DOHH2 (cell line): ENCODE data around the gene MMP15.

ENCODE experiments used
- H3F3A ChIP-seq: fragments of 200-600 bp; sonication (generic), shearing (Covaris generic); 2 replicates; pipeline ENCODE4 v1.6.0; 2016; ENCODE audit warnings: antibody characterized with exemption, mild to moderate bottlenecking; ENCODE audit not compliant: control insufficient read depth, insufficient read depth
- H3K27ac ChIP-seq: fragments of 200-600 bp; sonication (generic); 2 replicates; pipeline ENCODE4 v1.5.1; 2014; ENCODE audit warnings: low read depth, mild to moderate bottlenecking, low read length, moderate library complexity
- H3K27me3 ChIP-seq: fragments of 200-600 bp; sonication (generic); 2 replicates; pipeline ENCODE4 v1.6.1; 2014; ENCODE audit warnings: mild to moderate bottlenecking, low read length, mixed read lengths; ENCODE audit not compliant: control insufficient read depth
- H3K36me3 ChIP-seq: fragments of 200-600 bp; sonication (generic); 2 replicates; pipeline ENCODE4 v1.6.1; 2014; ENCODE audit warnings: mild to moderate bottlenecking, low read length, moderate library complexity, mixed read lengths; ENCODE audit not compliant: control insufficient read depth
- H3K4me1 ChIP-seq: fragments of 200-600 bp; sonication (generic); 2 replicates; pipeline ENCODE4 v1.6.1; 2014; ENCODE audit warnings: mild to moderate bottlenecking, low read length, mixed read lengths; ENCODE audit not compliant: control insufficient read depth
- H3K4me2 ChIP-seq: fragments of 200-600 bp; sonication (generic); 2 replicates; pipeline ENCODE4 v1.6.0; 2014; ENCODE audit warnings: mild to moderate bottlenecking, low read length, moderate library complexity
- H3K4me3 ChIP-seq: fragments of 200-600 bp; sonication (generic); 2 replicates; pipeline ENCODE4 v1.5.1; 2014; ENCODE audit warnings: mild to moderate bottlenecking, low read length, mixed read lengths
- H3K79me2 ChIP-seq: fragments of 200-600 bp; sonication (generic); 2 replicates; pipeline ENCODE4 v1.6.1; 2014; ENCODE audit warnings: mild to moderate bottlenecking, low read length, mixed read lengths; ENCODE audit not compliant: control insufficient read depth
- H3K9me2 ChIP-seq: fragments of 200-600 bp; sonication (generic); replicated peaks from 2 replicates; pipeline ENCODE4 v1.6.1; 2014; ENCODE audit warnings: mild to moderate bottlenecking, low read length, mixed read lengths; ENCODE audit not compliant: control insufficient read depth
- H3K9me3 ChIP-seq: fragments of 200-600 bp; sonication (generic); 2 replicates; pipeline ENCODE4 v1.6.1; 2014; ENCODE audit warnings: antibody characterized with exemption, low read length, mixed read lengths; ENCODE audit not compliant: control insufficient read depth, insufficient read depth
- H4K20me1 ChIP-seq: fragments of 200-600 bp; sonication (generic); 2 replicates; pipeline ENCODE4 v1.6.0; 2014; ENCODE audit warnings: low read depth, mild to moderate bottlenecking, antibody characterized with exemption, low read length, moderate library complexity; ENCODE audit not compliant: control insufficient read depth, insufficient read depth
- EZH2phosphoT487 ChIP-seq: fragments of 200-600 bp; sonication (generic); IDR thresholded peaks from 2 replicates; pipeline ENCODE4 v1.6.1; 2017; ENCODE audit warnings: borderline replicate concordance, mild to moderate bottlenecking, antibody characterized with exemption, low read length, moderate library complexity, mixed read lengths
- TF ChIP-seq, protein P1 (sequence below): fragments of 200-600 bp; sonication (generic); IDR thresholded peaks from one replicate; pipeline ENCODE4 v1.5.1; 2014; ENCODE audit warnings: antibody characterized with exemption, mild to moderate bottlenecking, low read depth, low read length; ENCODE audit not compliant: poor library complexity, severe bottlenecking

The MMP15 gene

DNA sequence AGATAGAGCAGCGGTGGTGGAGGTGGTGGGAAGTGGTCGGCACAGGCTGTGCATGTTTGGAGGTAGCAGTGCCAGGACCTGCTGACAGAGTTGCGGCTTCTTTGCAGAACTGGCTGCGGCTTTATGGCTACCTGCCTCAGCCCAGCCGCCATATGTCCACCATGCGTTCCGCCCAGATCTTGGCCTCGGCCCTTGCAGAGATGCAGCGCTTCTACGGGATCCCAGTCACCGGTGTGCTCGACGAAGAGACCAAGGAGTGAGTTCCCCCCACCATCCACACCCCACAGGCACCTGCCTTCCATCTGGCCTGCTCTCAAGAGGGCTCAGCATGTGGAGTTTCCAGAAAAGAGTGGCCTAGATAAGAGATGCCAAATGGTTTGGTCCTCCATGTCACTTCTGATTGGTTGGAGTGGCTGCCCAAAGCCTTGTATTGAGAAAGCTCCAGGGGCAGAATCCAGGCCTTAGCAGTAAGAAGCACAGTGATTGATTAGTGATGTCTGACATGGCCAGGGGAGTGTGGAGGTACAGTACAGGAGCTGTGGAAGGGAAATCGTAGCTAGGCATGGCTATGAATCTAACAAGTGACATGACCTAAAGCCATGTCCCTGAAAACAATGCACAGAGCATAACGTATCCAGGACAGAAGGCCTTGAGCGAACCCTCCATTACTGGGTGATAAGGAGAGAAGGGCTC lies 12.0 kb downstream of the MMP15 start:
- H3K4me1 ChIP-seq, result peaks cover 57% of the 10 kb centered on the region
- no peaks in the 10 kb centered on the region for H3K36me3 ChIP-seq
- H3K4me2 ChIP-seq, result no peak overlapping the region
- no peaks in the 10 kb centered on the region for H3K9me3 ChIP-seq
- peaks cover 7% of the 10 kb centered on the region for H3F3A ChIP-seq
- H3K4me3 ChIP-seq, result no peak overlapping the region
- no peaks in the 10 kb centered on the region for H4K20me1 ChIP-seq
- H3K27me3 ChIP-seq, result no peaks in the 10 kb centered on the region
- H3K27ac ChIP-seq, result no peak overlapping the region
- no peaks in the 10 kb centered on the region for H3K9me2 ChIP-seq
- peaks cover 6% of the 10 kb centered on the region for H3K79me2 ChIP-seq
- TF ChIP-seq, protein P1, sequence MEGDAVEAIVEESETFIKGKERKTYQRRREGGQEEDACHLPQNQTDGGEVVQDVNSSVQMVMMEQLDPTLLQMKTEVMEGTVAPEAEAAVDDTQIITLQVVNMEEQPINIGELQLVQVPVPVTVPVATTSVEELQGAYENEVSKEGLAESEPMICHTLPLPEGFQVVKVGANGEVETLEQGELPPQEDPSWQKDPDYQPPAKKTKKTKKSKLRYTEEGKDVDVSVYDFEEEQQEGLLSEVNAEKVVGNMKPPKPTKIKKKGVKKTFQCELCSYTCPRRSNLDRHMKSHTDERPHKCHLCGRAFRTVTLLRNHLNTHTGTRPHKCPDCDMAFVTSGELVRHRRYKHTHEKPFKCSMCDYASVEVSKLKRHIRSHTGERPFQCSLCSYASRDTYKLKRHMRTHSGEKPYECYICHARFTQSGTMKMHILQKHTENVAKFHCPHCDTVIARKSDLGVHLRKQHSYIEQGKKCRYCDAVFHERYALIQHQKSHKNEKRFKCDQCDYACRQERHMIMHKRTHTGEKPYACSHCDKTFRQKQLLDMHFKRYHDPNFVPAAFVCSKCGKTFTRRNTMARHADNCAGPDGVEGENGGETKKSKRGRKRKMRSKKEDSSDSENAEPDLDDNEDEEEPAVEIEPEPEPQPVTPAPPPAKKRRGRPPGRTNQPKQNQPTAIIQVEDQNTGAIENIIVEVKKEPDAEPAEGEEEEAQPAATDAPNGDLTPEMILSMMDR, result no peak
- TF ChIP-seq EZH2phosphoT487, result no peak

DNA sequence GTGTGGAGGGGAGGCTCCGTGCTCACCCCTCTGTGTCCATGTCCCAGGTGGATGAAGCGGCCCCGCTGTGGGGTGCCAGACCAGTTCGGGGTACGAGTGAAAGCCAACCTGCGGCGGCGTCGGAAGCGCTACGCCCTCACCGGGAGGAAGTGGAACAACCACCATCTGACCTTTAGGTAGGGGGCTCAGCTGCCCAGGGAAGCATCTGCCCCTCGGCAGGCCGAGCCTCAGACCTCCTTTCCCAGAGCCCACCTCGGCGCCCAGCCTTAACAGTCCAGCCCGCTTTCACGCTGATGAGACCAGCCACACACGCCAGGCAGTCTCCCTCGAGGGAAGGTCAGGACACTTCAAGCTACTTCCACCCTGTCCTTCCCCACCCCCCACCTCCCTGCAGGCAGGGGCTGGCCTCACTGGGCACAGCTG lies 12.7 kb downstream of the MMP15 start:
- Histone ChIP-seq H3K9me2 (no peaks in the 10 kb centered on the region), H3K79me2 (peaks cover 5% of the 10 kb centered on the region; the same call in 1 of the 2 replicates), H3K4me1 (peaks cover 50% of the 10 kb centered on the region), H3K4me3 (no peak overlapping the region), H3K27ac (no peak overlapping the region), H4K20me1 (no peaks in the 10 kb centered on the region), H3K4me2 (no peak overlapping the region), H3F3A (peaks cover 7% of the 10 kb centered on the region), H3K36me3 (no peaks in the 10 kb centered on the region), H3K9me3 (no peaks in the 10 kb centered on the region), H3K27me3 (no peaks in the 10 kb centered on the region)
- TF ChIP-seq EZH2phosphoT487, result no peak
- TF ChIP-seq, protein P1, result no peak

DNA sequence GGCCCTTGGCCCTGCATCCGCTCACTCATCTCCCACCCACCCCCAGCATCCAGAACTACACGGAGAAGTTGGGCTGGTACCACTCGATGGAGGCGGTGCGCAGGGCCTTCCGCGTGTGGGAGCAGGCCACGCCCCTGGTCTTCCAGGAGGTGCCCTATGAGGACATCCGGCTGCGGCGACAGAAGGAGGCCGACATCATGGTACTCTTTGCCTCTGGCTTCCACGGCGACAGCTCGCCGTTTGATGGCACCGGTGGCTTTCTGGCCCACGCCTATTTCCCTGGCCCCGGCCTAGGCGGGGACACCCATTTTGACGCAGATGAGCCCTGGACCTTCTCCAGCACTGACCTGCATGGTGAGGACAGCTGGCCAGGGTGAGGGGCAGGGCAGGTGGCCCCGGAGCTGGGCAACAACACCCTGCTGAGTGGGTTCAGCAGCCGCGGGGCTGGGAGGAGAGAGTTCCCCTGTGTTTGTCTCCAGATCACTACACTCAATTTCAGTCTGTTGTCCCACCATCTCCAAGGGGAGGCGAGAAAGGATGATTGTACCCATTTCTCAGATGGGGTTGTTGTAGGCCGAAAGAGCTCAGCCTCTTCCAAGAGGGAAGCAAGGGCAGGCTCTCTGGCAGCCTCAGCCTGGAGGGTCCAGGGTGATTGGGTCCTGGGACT lies 14.4 kb downstream of the MMP15 start:
- TF ChIP-seq, protein P1, result no peak
- TF ChIP-seq EZH2phosphoT487, result no peak
- no peaks in the 10 kb centered on the region for H3K9me2 ChIP-seq
- H3K79me2 ChIP-seq, result peaks cover 5% of the 10 kb centered on the region; the same call in 1 of the 2 replicates
- peaks cover 32% of the 10 kb centered on the region for H3K4me1 ChIP-seq
- H3K27me3 ChIP-seq, result no peaks in the 10 kb centered on the region
- H3K27ac ChIP-seq, result no peak overlapping the region
- H4K20me1 ChIP-seq, result no peaks in the 10 kb centered on the region
- H3F3A ChIP-seq, result no peaks in the 10 kb centered on the region
- H3K4me3 ChIP-seq, result no peak overlapping the region
- H3K36me3 ChIP-seq, result no peaks in the 10 kb centered on the region
- H3K9me3 ChIP-seq, result no peaks in the 10 kb centered on the region
- no peak overlapping the region for H3K4me2 ChIP-seq
